ENCODE results near the gene GPR45. TPM values are rescaled to one million over a fixed set of nuclear protein-coding genes. Genes with fewer than 3 reads are reported as not detected.
"Not testable (repeated sequence)": the region's sequence is repeated elsewhere in the genome, so short reads cannot be mapped to it uniquely, and the experiment has no call there.

GPR45 gene
- total RNA-seq, 2 experiments from 2014 or later, result not detected

- Mint-ChIP-seq H3K27me3 (peaks cover 5% of the 10 kb centered on the region), H3K4me3 (no peak overlapping the region), H3K9me3 (no peaks in the 10 kb centered on the region), H3K36me3 (ENCODE audit: low read depth) (no peaks in the 10 kb centered on the region), H3K27ac (no peak overlapping the region), H3K4me1 (no peaks in the 10 kb centered on the region)
- ChIA-PET CTCF (interaction anchor here (1.3 kb wide), 1 partner anchor 127 kb away, joined by 3 read pairs; no protein-coding TSS in a partner anchor), POLR2A (no interaction called here)
- DNase-seq, result no peak
Observed at GRCh38 chr2:105242286-105242993, 897 bp downstream of the GPR45 start.

- DNase-seq, result no peak
- Mint-ChIP-seq H3K4me1 (no peaks in the 10 kb centered on the region), H3K36me3 (ENCODE audit: low read depth) (no peaks in the 10 kb centered on the region), H3K9me3 (no peaks in the 10 kb centered on the region), H3K4me3 (no peak overlapping the region), H3K27me3 (peaks cover 2% of the 10 kb centered on the region), H3K27ac (no peak overlapping the region)
- POLR2A ChIA-PET, result no interaction called here
- CTCF ChIA-PET, result interaction anchor here (1.3 kb wide), 1 partner anchor 128 kb away, joined by 3 read pairs; no protein-coding TSS in a partner anchor
Observed at GRCh38 chr2:105243961-105244360, 2.4 kb downstream of the GPR45 start.

- no peak for DNase-seq
- ChIA-PET POLR2A (no interaction called here), CTCF (no interaction called here)
- H3K36me3 Mint-ChIP-seq (ENCODE audit: low read depth), result no peaks in the 10 kb centered on the region
- no peaks in the 10 kb centered on the region for H3K4me1 Mint-ChIP-seq
- H3K9me3 Mint-ChIP-seq, result no peaks in the 10 kb centered on the region
- H3K4me3 Mint-ChIP-seq, result no peak overlapping the region
- no peak overlapping the region for H3K27ac Mint-ChIP-seq
- peaks cover 1% of the 10 kb centered on the region for H3K27me3 Mint-ChIP-seq
Observed at GRCh38 chr2:105244451-105244850, 2.9 kb downstream of the GPR45 start.

- no peaks in the 10 kb centered on the region for H3K27me3 Mint-ChIP-seq
Observed at GRCh38 chr2:105248316-105249070, 7.0 kb downstream of the GPR45 start.

GRCh38 chr2:105249181-105249580 is 7.6 kb downstream of the GPR45 start:
- ChIA-PET CTCF (interaction anchor here (0.6 kb wide), 1 partner anchor 116 kb away, joined by 3 read pairs; no protein-coding TSS in a partner anchor), POLR2A (no interaction called here)
- H3K4me3 Mint-ChIP-seq, result no peak overlapping the region
- H3K27me3 Mint-ChIP-seq, result no peaks in the 10 kb centered on the region
- H3K9me3 Mint-ChIP-seq, result no peaks in the 10 kb centered on the region
- H3K4me1 Mint-ChIP-seq, result no peaks in the 10 kb centered on the region
- no peak overlapping the region for H3K27ac Mint-ChIP-seq
- DNase-seq, result no peak
- H3K36me3 Mint-ChIP-seq (ENCODE audit: low read depth), result no peaks in the 10 kb centered on the region

More at GRCh38 chr2:105248316-105249070, 7.0 kb downstream of the GPR45 start:
- H3K4me3 Mint-ChIP-seq, result no peak overlapping the region
- no peaks in the 10 kb centered on the region for H3K9me3 Mint-ChIP-seq
- H3K27ac Mint-ChIP-seq, result no peak overlapping the region
- no peaks in the 10 kb centered on the region for H3K36me3 Mint-ChIP-seq (ENCODE audit: low read depth)
- no peak for DNase-seq
- ChIA-PET CTCF (interaction anchor here (0.6 kb wide), 1 partner anchor 117 kb away, joined by 3 read pairs; no protein-coding TSS in a partner anchor), POLR2A (no interaction called here)
- no peaks in the 10 kb centered on the region for H3K4me1 Mint-ChIP-seq

- CTCF ChIA-PET, result no interaction called here
Observed at GRCh38 chr2:105249891-105250290, 8.3 kb downstream of the GPR45 start.

GRCh38 chr2:105251016-105251648 is 9.6 kb downstream of the GPR45 start:
- H3K4me1 Mint-ChIP-seq; POLR2A ChIA-PET; DNase-seq; H3K27me3 Mint-ChIP-seq; H3K9me3 Mint-ChIP-seq; H3K4me3 Mint-ChIP-seq; H3K36me3 Mint-ChIP-seq (ENCODE audit: low read depth); H3K27ac Mint-ChIP-seq; CTCF ChIA-PET: not testable (repeated sequence)

More at GRCh38 chr2:105249891-105250290, 8.3 kb downstream of the GPR45 start:
- POLR2A ChIA-PET, result no interaction called here
- Mint-ChIP-seq H3K4me3 (no peak overlapping the region), H3K27ac (no peak overlapping the region), H3K9me3 (no peaks in the 10 kb centered on the region), H3K4me1 (no peaks in the 10 kb centered on the region), H3K27me3 (no peaks in the 10 kb centered on the region), H3K36me3 (ENCODE audit: low read depth) (no peaks in the 10 kb centered on the region)
- DNase-seq, result no peak

GRCh38 chr2:105252271-105252670 is 10.7 kb downstream of the GPR45 start:
- CTCF ChIA-PET, result no interaction called here

GRCh38 chr2:105254531-105255210 is 13.1 kb downstream of the GPR45 start:
- POLR2A ChIA-PET, result no interaction called here
- H3K4me3 Mint-ChIP-seq, result no peak overlapping the region
- H3K27me3 Mint-ChIP-seq, result no peaks in the 10 kb centered on the region
- H3K27ac Mint-ChIP-seq, result no peak overlapping the region
- CTCF ChIA-PET, result interaction anchor here (1.1 kb wide), 1 partner anchor 17 kb away, joined by 4 read pairs; no protein-coding TSS in a partner anchor
- no peak for DNase-seq
- H3K36me3 Mint-ChIP-seq (ENCODE audit: low read depth), result no peaks in the 10 kb centered on the region
- H3K9me3 Mint-ChIP-seq, result no peaks in the 10 kb centered on the region
- no peaks in the 10 kb centered on the region for H3K4me1 Mint-ChIP-seq

More at GRCh38 chr2:105252271-105252670, 10.7 kb downstream of the GPR45 start:
- H3K27ac Mint-ChIP-seq, result no peak overlapping the region
- no peak for DNase-seq
- no peaks in the 10 kb centered on the region for H3K27me3 Mint-ChIP-seq
- H3K36me3 Mint-ChIP-seq (ENCODE audit: low read depth), result no peaks in the 10 kb centered on the region
- no peak overlapping the region for H3K4me3 Mint-ChIP-seq
- POLR2A ChIA-PET, result no interaction called here
- H3K4me1 Mint-ChIP-seq, result no peaks in the 10 kb centered on the region
- H3K9me3 Mint-ChIP-seq, result no peaks in the 10 kb centered on the region

GRCh38 chr2:105255979-105256378 is 14.4 kb downstream of the GPR45 start:
- Mint-ChIP-seq H3K4me3 (no peak overlapping the region), H3K27me3 (no peaks in the 10 kb centered on the region), H3K36me3 (ENCODE audit: low read depth) (no peaks in the 10 kb centered on the region), H3K4me1 (no peaks in the 10 kb centered on the region), H3K9me3 (no peaks in the 10 kb centered on the region), H3K27ac (no peak overlapping the region)
- DNase-seq, result no peak
- ChIA-PET CTCF (interaction anchor here (0.6 kb wide), 1 partner anchor 166 kb away, joined by 3 read pairs; no protein-coding TSS in a partner anchor), POLR2A (no interaction called here)

- Mint-ChIP-seq H3K4me3 (no peak overlapping the region), H3K36me3 (ENCODE audit: low read depth) (no peaks in the 10 kb centered on the region), H3K9me3 (no peaks in the 10 kb centered on the region), H3K4me1 (no peaks in the 10 kb centered on the region), H3K27ac (no peak overlapping the region), H3K27me3 (no peaks in the 10 kb centered on the region)
- POLR2A ChIA-PET, result no interaction called here
- DNase-seq, result no peak
- CTCF ChIA-PET, result no interaction called here
Observed at GRCh38 chr2:105256431-105257047, 15.0 kb downstream of the GPR45 start.

- no peaks in the 10 kb centered on the region for H3K4me1 Mint-ChIP-seq
- no peak overlapping the region for H3K4me3 Mint-ChIP-seq
- H3K27me3 Mint-ChIP-seq, result no peaks in the 10 kb centered on the region
- no peak for DNase-seq
- ChIA-PET CTCF (interaction anchor here (1.2 kb wide), 1 partner anchor 17 kb away, joined by 3 read pairs; no protein-coding TSS in a partner anchor), POLR2A (no interaction called here)
- no peaks in the 10 kb centered on the region for H3K9me3 Mint-ChIP-seq
- peaks cover 3% of the 10 kb centered on the region for H3K36me3 Mint-ChIP-seq (ENCODE audit: low read depth)
- H3K27ac Mint-ChIP-seq, result no peak overlapping the region
Observed at GRCh38 chr2:105257981-105258380, 16.4 kb downstream of the GPR45 start.
